ENCODE measurements around the gene MSX2. TPM values are rescaled to one million over a fixed set of nuclear protein-coding genes. Genes with fewer than 3 reads are reported as not detected.
A peak's percentile ranks its signal among the peaks of the same experiment; 100 is the strongest.

The MSX2 gene
- polyA plus RNA-seq, 1 of the 3 experiments (the other 2 are of a cell fraction) = 5.8 TPM

- TF ChIP-seq USF1 (IDR thresholded peaks at IDR 0.05; ENCODE audit: borderline replicate concordance, low read depth) = no peak
- TF ChIP-seq SIN3A (IDR thresholded peaks at IDR 0.05; ENCODE audit: borderline replicate concordance, low read depth, low read length) = no peak
- TF ChIP-seq YY1 (IDR thresholded peaks at IDR 0.05; ENCODE audit: low read depth) = no peak
- no peak for TF ChIP-seq TEAD4 (IDR thresholded peaks at IDR 0.05; ENCODE audit: borderline replicate concordance, insufficient read depth)
These were observed 10.5 kb downstream of the MSX2 start (continued) for GRCh38 chr5:174734571-174735497.

- CTCF ChIA-PET = interaction anchor here (0.6 to 4.1 kb wide), 38 partner anchors 8 to 697 kb away, joined by 3 to 192 read pairs (median 4); no protein-coding TSS in a partner anchor
These were observed 11.3 kb downstream of the MSX2 start for GRCh38 chr5:174735498-174736330.

More at GRCh38 chr5:174735498-174736330, 11.3 kb downstream of the MSX2 start:
- Histone ChIP-seq H3K27ac (ENCODE audit: low read depth in 2 of 2, low read length in 1 of 2) (no peak overlapping the region), H3F3A (replicated peaks; ENCODE audit: insufficient read depth) (no peaks in the 10 kb centered on the region), H4K20me1 (ENCODE audit: insufficient read depth) (no peaks in the 10 kb centered on the region), H3K36me3 (replicated peaks in 1 of 2; ENCODE audit: control insufficient read depth in 1 of 2, insufficient read depth in 2 of 2, low read length in 1 of 2) (peaks cover 0 to 2% of the 10 kb centered on the region in 2 experiments), H3K4me3 (ENCODE audit: low read depth in 2 of 2, low read length in 1 of 2) (peak overlapping the region; percentile 39 to 63), H3K27me3 (ENCODE audit: insufficient read depth) (peaks cover 4% of the 10 kb centered on the region), H3K9ac (no peak overlapping the region), H3K9me2 (no peaks in the 10 kb centered on the region), H2AFZ (ENCODE audit: low read depth) (peak overlapping the region; percentile 47; the same call in 1 of the 2 replicates), H3K4me2 (peak overlapping the region; percentile 68), H3K79me2 (ENCODE audit: insufficient read depth) (no peaks in the 10 kb centered on the region), H3K4me1 (ENCODE audit: control insufficient read depth in 1 of 2, insufficient read depth in 2 of 2, low read depth in 1 of 2, low read length in 1 of 2) (peaks cover 3 to 12% of the 10 kb centered on the region in 2 experiments; a peak in 1 of 4 replicates), H3K9me3 (no peaks in the 10 kb centered on the region)
- POLR2A ChIA-PET = no interaction called here
- peak; percentile 89 for DNase-seq
- TF ChIP-seq YY1 (IDR thresholded peaks at IDR 0.05; ENCODE audit: low read depth) (no peak), SMC3 (IDR thresholded peaks at IDR 0.05; ENCODE audit: low read depth, low read length) (peak; percentile 81), ELF1 (IDR thresholded peaks at IDR 0.05) (no peak), NFIC (IDR thresholded peaks at IDR 0.05; ENCODE audit: borderline replicate concordance) (no peak), EP300 (IDR thresholded peaks at IDR 0.05; ENCODE audit: borderline replicate concordance in 1 of 2, low read depth in 1 of 2, low read length in 1 of 2) (no peak), RAD21 (IDR thresholded peaks at IDR 0.05; ENCODE audit: low read length) (peak; percentile 93)
- TF ChIP-seq, protein P1, sequence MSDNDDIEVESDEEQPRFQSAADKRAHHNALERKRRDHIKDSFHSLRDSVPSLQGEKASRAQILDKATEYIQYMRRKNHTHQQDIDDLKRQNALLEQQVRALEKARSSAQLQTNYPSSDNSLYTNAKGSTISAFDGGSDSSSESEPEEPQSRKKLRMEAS (IDR thresholded peaks at IDR 0.05; ENCODE audit: low read depth) = no peak
- TF ChIP-seq, protein P2, sequence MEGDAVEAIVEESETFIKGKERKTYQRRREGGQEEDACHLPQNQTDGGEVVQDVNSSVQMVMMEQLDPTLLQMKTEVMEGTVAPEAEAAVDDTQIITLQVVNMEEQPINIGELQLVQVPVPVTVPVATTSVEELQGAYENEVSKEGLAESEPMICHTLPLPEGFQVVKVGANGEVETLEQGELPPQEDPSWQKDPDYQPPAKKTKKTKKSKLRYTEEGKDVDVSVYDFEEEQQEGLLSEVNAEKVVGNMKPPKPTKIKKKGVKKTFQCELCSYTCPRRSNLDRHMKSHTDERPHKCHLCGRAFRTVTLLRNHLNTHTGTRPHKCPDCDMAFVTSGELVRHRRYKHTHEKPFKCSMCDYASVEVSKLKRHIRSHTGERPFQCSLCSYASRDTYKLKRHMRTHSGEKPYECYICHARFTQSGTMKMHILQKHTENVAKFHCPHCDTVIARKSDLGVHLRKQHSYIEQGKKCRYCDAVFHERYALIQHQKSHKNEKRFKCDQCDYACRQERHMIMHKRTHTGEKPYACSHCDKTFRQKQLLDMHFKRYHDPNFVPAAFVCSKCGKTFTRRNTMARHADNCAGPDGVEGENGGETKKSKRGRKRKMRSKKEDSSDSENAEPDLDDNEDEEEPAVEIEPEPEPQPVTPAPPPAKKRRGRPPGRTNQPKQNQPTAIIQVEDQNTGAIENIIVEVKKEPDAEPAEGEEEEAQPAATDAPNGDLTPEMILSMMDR (IDR thresholded peaks at IDR 0.05) = peak; percentile 70
- WGBS (ENCODE audit: low lambda C conversion rate) = 4% methylated on average over 31 of the region's 54 CpGs

Data from SK-N-SH (cell line).